ENCODE results near the gene LYAR.

GRCh38 chr4:4281787-4282186 is 8.2 kb downstream of the LYAR start:
- TF ChIP-seq SREBF2 (IDR thresholded peaks at IDR 0.05; ENCODE audit: low read length) (no peak), ETV6 (conservative IDR thresholded peaks at IDR 0.05 in 1 of 2, IDR thresholded peaks at IDR 0.05 in 1 of 2; ENCODE audit: borderline replicate concordance in 1 of 2, low read depth in 1 of 2) (no peak), EP300 (IDR thresholded peaks at IDR 0.05; ENCODE audit: borderline replicate concordance in 1 of 2, control insufficient read depth in 1 of 2, low read depth in 2 of 2, low read length in 2 of 2) (no peak), LARP7 (IDR thresholded peaks at IDR 0.05) (no peak), POLR2A (IDR thresholded peaks at IDR 0.05; ENCODE audit: low read depth, low read length) (no peak), CREM (IDR thresholded peaks at IDR 0.05; ENCODE audit: low read depth) (no peak), USF2 (IDR thresholded peaks at IDR 0.05; ENCODE audit: borderline replicate concordance, low read depth, low read length) (no peak)
- TF ChIP-seq, protein P1, sequence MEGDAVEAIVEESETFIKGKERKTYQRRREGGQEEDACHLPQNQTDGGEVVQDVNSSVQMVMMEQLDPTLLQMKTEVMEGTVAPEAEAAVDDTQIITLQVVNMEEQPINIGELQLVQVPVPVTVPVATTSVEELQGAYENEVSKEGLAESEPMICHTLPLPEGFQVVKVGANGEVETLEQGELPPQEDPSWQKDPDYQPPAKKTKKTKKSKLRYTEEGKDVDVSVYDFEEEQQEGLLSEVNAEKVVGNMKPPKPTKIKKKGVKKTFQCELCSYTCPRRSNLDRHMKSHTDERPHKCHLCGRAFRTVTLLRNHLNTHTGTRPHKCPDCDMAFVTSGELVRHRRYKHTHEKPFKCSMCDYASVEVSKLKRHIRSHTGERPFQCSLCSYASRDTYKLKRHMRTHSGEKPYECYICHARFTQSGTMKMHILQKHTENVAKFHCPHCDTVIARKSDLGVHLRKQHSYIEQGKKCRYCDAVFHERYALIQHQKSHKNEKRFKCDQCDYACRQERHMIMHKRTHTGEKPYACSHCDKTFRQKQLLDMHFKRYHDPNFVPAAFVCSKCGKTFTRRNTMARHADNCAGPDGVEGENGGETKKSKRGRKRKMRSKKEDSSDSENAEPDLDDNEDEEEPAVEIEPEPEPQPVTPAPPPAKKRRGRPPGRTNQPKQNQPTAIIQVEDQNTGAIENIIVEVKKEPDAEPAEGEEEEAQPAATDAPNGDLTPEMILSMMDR (IDR thresholded peaks at IDR 0.05 in 2 of 3, conservative IDR thresholded peaks at IDR 0.05 in 1 of 3; ENCODE audit: control insufficient read depth in 2 of 3, extremely low read depth in 1 of 3, insufficient read depth in 1 of 3, low read depth in 3 of 3, low read length in 3 of 3) = no peak
- TF ChIP-seq, protein P2, sequence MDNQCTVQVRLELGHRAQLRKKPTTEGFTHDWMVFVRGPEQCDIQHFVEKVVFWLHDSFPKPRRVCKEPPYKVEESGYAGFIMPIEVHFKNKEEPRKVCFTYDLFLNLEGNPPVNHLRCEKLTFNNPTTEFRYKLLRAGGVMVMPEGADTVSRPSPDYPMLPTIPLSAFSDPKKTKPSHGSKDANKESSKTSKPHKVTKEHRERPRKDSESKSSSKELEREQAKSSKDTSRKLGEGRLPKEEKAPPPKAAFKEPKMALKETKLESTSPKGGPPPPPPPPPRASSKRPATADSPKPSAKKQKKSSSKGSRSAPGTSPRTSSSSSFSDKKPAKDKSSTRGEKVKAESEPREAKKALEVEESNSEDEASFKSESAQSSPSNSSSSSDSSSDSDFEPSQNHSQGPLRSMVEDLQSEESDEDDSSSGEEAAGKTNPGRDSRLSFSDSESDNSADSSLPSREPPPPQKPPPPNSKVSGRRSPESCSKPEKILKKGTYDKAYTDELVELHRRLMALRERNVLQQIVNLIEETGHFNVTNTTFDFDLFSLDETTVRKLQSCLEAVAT (IDR thresholded peaks at IDR 0.05) = no peak
